ENCODE measurements around the gene CIAO2B.

CIAO2B gene

GRCh38 chr16:66952430-66953110, 18.4 kb upstream of the CIAO2B start:
- no peak for DNase-seq (ENCODE audit: low spot score)
- no peak for TF ChIP-seq CTCF (IDR thresholded peaks at IDR 0.05; ENCODE audit: extremely low read depth, missing control alignments)

- TF ChIP-seq CTCF (IDR thresholded peaks at IDR 0.05; ENCODE audit: extremely low read depth, missing control alignments), result no peak
- DNase-seq (ENCODE audit: low spot score), result no peak
Measured at GRCh38 chr16:66950971-66951790, 17.0 kb upstream of the CIAO2B start.

GRCh38 chr16:66950437-66950836, 16.2 kb upstream of the CIAO2B start:
- peak; percentile 58 for DNase-seq (ENCODE audit: low spot score)

GRCh38 chr16:66949472-66949871, 15.3 kb upstream of the CIAO2B start:
- TF ChIP-seq CTCF (IDR thresholded peaks at IDR 0.05; ENCODE audit: extremely low read depth, missing control alignments), result no peak
- DNase-seq (ENCODE audit: low spot score), result no peak

More at GRCh38 chr16:66950437-66950836, 16.2 kb upstream of the CIAO2B start:
- no peak for TF ChIP-seq CTCF (IDR thresholded peaks at IDR 0.05; ENCODE audit: extremely low read depth, missing control alignments)

- no peak for DNase-seq (ENCODE audit: low spot score)
- TF ChIP-seq CTCF (IDR thresholded peaks at IDR 0.05; ENCODE audit: extremely low read depth, missing control alignments), result no peak
Measured at GRCh38 chr16:66948837-66949225, 14.6 kb upstream of the CIAO2B start.

GRCh38 chr16:66948134-66948836, 14.1 kb upstream of the CIAO2B start:
- no peak for DNase-seq (ENCODE audit: low spot score)
- TF ChIP-seq CTCF (IDR thresholded peaks at IDR 0.05; ENCODE audit: extremely low read depth, missing control alignments), result no peak
